Measurements from ENCODE around the gene TPM1.

DNA sequence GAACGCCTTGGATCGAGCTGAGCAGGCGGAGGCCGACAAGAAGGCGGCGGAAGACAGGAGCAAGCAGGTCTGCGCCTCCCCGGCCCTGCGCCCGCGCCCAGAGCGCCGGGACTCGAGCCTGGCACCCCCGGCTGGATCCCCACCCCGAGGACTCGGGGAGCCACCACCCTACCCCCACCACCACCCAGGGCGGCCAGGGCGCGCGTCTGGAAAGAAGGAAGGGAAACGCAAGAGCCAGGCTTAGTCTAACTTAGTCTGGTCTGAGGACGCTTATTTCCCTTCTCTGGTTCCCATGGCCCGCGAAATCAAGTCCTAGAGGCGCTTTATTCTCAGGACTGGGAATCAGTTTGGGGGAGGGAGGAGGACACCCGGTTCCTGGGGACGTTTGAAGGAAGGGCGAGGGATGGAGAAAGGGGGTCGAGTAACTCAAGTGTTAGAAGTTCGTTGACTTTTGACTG is 359 bp downstream of the TPM1 start:
- TF ChIP-seq FOXP2 (optimal IDR thresholded peaks at IDR 0.05; ENCODE audit: borderline replicate concordance, extremely low read depth, extremely low read length, insufficient read depth) (no peak), POLR2AphosphoS5 (IDR thresholded peaks at IDR 0.05; ENCODE audit: low read depth, low read length) (no peak), TAF1 (IDR thresholded peaks at IDR 0.05; ENCODE audit: borderline replicate concordance, insufficient read depth, low read length) (no peak)
- TF ChIP-seq, protein P1, sequence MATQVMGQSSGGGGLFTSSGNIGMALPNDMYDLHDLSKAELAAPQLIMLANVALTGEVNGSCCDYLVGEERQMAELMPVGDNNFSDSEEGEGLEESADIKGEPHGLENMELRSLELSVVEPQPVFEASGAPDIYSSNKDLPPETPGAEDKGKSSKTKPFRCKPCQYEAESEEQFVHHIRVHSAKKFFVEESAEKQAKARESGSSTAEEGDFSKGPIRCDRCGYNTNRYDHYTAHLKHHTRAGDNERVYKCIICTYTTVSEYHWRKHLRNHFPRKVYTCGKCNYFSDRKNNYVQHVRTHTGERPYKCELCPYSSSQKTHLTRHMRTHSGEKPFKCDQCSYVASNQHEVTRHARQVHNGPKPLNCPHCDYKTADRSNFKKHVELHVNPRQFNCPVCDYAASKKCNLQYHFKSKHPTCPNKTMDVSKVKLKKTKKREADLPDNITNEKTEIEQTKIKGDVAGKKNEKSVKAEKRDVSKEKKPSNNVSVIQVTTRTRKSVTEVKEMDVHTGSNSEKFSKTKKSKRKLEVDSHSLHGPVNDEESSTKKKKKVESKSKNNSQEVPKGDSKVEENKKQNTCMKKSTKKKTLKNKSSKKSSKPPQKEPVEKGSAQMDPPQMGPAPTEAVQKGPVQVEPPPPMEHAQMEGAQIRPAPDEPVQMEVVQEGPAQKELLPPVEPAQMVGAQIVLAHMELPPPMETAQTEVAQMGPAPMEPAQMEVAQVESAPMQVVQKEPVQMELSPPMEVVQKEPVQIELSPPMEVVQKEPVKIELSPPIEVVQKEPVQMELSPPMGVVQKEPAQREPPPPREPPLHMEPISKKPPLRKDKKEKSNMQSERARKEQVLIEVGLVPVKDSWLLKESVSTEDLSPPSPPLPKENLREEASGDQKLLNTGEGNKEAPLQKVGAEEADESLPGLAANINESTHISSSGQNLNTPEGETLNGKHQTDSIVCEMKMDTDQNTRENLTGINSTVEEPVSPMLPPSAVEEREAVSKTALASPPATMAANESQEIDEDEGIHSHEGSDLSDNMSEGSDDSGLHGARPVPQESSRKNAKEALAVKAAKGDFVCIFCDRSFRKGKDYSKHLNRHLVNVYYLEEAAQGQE (IDR thresholded peaks at IDR 0.05; ENCODE audit: insufficient read depth in 1 of 2, low read depth in 2 of 2, low read length in 2 of 2): no peak

Data from PFSK-1 (cell line).